GM18861 (cell line): ENCODE results near the gene CHP1.
"Not testable (repeated sequence)": the region's sequence is repeated elsewhere in the genome, so short reads cannot be mapped to it uniquely, and the experiment has no call there.

Experiments used
- ATAC-seq: cut with Tn5 transposase; IDR thresholded peaks from one replicate; pipeline ENCODE4 v1.9.1; 2021; ENCODE audit not compliant: unreplicated experiment

CHP1 gene

GRCh38 chr15:41256103-41256502, 25.0 kb downstream of the CHP1 start:
- ATAC-seq: no peak

- no peak for ATAC-seq
Observed at GRCh38 chr15:41256577-41257038, 25.5 kb downstream of the CHP1 start.

- ATAC-seq: no peak
Observed at GRCh38 chr15:41258750-41259471, 27.8 kb downstream of the CHP1 start.

- ATAC-seq: no peak
Observed at GRCh38 chr15:41259546-41260189, 28.6 kb downstream of the CHP1 start.

- not testable (repeated sequence) for ATAC-seq
Observed at GRCh38 chr15:41260924-41261323, 29.9 kb downstream of the CHP1 start.

GRCh38 chr15:41262571-41262970, 31.5 kb downstream of the CHP1 start:
- ATAC-seq: no peak

GRCh38 chr15:41263891-41264351, 32.9 kb downstream of the CHP1 start:
- no peak for ATAC-seq

- ATAC-seq: no peak
Observed at GRCh38 chr15:41269887-41270286, 38.8 kb downstream of the CHP1 start.

- no peak for ATAC-seq
Observed at GRCh38 chr15:41276831-41277230, 45.8 kb downstream of the CHP1 start.

GRCh38 chr15:41278319-41278718, 47.3 kb downstream of the CHP1 start:
- no peak for ATAC-seq

GRCh38 chr15:41279535-41280283, 48.6 kb downstream of the CHP1 start:
- ATAC-seq: no peak

GRCh38 chr15:41281236-41281635, 50.2 kb downstream of the CHP1 start:
- no peak for ATAC-seq

- not testable (repeated sequence) for ATAC-seq
Observed at GRCh38 chr15:41282436-41282835, 51.4 kb downstream of the CHP1 start.

GRCh38 chr15:41282980-41283652, 52.0 kb downstream of the CHP1 start:
- ATAC-seq: not testable (repeated sequence)

GRCh38 chr15:41283653-41284426, 52.8 kb downstream of the CHP1 start:
- ATAC-seq: peak; percentile 90

GRCh38 chr15:41284427-41285177, 53.5 kb downstream of the CHP1 start:
- no peak for ATAC-seq

GRCh38 chr15:41285285-41285684, 54.2 kb downstream of the CHP1 start:
- ATAC-seq: no peak

GRCh38 chr15:41286665-41287333, 55.7 kb downstream of the CHP1 start:
- ATAC-seq: no peak

- ATAC-seq: no peak
Observed at GRCh38 chr15:41288464-41288863, 57.4 kb downstream of the CHP1 start.
